ENCODE measurements around the gene PPFIA2. TPM values are rescaled to one million over a fixed set of nuclear protein-coding genes. Genes with fewer than 3 reads are reported as not detected.

Gene PPFIA2
- total RNA-seq, 1 donor from 2014 or later: 5.7 TPM

DNA sequence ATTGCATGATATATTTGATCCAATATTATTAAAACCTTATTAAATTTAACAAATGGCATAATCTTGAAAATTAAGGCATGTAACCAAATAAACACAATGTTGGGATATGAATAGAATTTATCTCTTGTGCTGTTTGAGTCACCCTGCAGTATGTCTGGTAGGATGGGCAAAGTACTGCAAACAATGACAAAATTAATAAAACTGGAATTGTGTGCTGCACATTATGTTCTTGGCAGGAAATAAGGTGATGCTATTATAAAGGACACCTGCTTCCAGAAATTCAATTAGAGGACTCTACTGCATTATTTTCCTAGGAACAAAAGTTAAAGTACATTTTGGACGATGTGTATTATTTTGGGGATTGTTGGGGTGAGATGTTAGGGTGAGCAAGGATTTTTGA, 132.7 kb downstream of the PPFIA2 start:
- Mint-ChIP-seq H3K36me3 (no peaks in the 10 kb centered on the region), H3K27me3 (peaks cover 4% of the 10 kb centered on the region), H3K4me1 (ENCODE audit: unreplicated experiment) (no peaks in the 10 kb centered on the region), H3K9me3 (no peaks in the 10 kb centered on the region), H3K27ac (no peak overlapping the region), H3K4me3 (no peak overlapping the region)
- TF ChIP-seq, protein P1, sequence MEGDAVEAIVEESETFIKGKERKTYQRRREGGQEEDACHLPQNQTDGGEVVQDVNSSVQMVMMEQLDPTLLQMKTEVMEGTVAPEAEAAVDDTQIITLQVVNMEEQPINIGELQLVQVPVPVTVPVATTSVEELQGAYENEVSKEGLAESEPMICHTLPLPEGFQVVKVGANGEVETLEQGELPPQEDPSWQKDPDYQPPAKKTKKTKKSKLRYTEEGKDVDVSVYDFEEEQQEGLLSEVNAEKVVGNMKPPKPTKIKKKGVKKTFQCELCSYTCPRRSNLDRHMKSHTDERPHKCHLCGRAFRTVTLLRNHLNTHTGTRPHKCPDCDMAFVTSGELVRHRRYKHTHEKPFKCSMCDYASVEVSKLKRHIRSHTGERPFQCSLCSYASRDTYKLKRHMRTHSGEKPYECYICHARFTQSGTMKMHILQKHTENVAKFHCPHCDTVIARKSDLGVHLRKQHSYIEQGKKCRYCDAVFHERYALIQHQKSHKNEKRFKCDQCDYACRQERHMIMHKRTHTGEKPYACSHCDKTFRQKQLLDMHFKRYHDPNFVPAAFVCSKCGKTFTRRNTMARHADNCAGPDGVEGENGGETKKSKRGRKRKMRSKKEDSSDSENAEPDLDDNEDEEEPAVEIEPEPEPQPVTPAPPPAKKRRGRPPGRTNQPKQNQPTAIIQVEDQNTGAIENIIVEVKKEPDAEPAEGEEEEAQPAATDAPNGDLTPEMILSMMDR (conservative IDR thresholded peaks at IDR 0.05): no peak
- DNase-seq (ENCODE audit: extremely low spot score, unreplicated experiment): no peak

DNA sequence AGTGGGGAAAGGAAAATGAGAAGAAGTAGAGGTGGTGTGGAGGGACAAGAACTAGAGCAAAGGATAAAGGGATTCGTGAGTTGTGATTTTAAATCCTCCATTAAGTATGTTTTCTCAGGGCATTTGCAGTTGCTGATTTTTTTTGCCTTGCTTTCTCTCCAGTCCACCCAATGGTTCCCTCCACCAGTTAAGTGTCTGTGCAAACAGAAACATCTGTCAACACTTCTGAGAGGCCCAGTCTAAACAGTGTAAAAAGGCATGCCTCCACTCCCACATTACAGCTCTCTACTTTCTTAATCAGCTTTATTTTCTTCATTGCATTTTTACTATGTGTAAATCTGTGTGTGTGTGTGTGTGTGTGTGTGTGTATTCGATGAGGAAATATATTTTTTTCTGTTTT, 141.2 kb downstream of the PPFIA2 start:
- Mint-ChIP-seq H3K27me3 (peaks cover 6% of the 10 kb centered on the region), H3K4me1 (ENCODE audit: unreplicated experiment) (no peaks in the 10 kb centered on the region), H3K36me3 (no peaks in the 10 kb centered on the region), H3K9me3 (no peaks in the 10 kb centered on the region), H3K4me3 (no peak overlapping the region), H3K27ac (no peak overlapping the region)
- DNase-seq (ENCODE audit: extremely low spot score, unreplicated experiment): no peak
- TF ChIP-seq, protein P1 (conservative IDR thresholded peaks at IDR 0.05): no peak

DNA sequence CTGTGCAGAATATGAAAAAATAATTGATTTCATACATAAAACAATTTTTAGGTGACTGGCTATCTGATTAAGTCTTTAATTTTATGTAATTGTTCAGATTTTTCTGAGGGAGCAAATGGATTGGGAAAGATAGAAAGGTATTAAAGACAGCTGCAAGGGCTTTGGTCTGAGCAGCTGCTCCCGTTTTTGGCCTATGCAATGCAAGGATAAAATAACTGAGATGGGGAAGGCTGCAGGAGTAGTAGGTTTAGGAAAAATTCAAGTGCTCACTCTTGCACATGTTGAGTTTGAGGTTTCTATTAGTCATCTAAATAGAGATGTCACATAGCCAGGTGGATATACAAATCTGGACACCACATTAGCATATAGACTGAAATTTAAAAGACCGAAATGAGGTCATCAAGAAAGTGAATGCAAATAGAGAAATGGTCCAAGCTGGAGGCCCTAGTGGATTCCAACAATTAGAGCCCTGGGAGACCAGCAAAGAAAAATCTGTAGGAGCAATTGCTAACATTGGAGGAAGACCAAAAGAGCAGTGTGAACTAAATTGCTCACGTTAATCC, 144.0 kb downstream of the PPFIA2 start:
- H3K9me3 Mint-ChIP-seq: no peaks in the 10 kb centered on the region
- H3K27ac Mint-ChIP-seq: no peak overlapping the region
- H3K4me3 Mint-ChIP-seq: no peak overlapping the region
- TF ChIP-seq, protein P1 (conservative IDR thresholded peaks at IDR 0.05): no peak
- H3K36me3 Mint-ChIP-seq: no peaks in the 10 kb centered on the region
- H3K27me3 Mint-ChIP-seq: no peaks in the 10 kb centered on the region
- DNase-seq (ENCODE audit: extremely low spot score, unreplicated experiment): no peak
- no peaks in the 10 kb centered on the region for H3K4me1 Mint-ChIP-seq (ENCODE audit: unreplicated experiment)

DNA sequence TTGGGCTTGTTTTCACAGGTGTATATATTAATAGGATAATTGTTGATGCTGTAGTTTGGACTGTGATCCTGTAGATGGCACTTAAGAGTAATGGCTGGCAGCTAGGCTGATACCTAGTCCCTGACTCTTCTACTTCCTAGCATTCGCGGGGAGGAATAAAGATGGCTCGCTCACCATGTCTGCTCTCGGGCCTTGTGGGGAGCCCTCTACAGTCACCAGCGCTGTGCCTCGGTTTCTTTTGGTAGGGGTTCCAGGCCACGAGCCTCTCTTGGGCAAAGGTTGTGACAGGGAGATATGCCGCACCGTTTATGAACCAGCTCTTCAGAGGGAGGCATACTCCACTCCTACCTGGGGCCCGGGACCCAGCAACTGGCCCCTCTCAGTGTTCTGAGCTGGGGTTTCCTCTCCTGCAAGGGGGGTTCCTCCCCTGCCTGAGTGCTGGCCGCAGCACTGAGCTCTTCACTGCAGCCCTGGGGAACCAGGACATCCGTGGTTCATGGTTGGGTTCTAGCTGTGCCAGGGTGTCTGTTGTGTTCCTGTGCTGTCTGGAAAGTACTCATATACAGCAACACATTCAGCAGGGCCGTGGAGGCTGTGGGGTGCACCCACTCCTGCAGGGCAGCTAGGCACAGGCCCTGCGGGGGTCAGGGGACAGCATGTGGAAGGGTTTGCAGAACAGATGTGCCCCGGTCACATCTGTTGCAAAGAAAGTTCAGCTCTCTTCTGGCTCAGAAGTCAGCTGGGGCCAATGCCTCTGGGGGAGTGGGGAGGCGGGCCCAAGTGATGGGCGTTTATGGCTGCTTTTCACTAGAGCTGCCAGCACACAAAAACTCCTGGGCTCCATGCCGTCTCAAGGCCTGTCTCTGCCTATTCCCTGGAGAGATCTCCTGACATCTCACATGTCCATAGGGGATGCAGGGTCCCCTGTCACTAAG, 147.9 kb downstream of the PPFIA2 start:
- H3K27me3 Mint-ChIP-seq: peaks cover 9% of the 10 kb centered on the region
- H3K9me3 Mint-ChIP-seq: no peaks in the 10 kb centered on the region
- H3K36me3 Mint-ChIP-seq: no peaks in the 10 kb centered on the region
- H3K4me1 Mint-ChIP-seq (ENCODE audit: unreplicated experiment): no peaks in the 10 kb centered on the region
- H3K4me3 Mint-ChIP-seq: no peak overlapping the region
- TF ChIP-seq, protein P1 (conservative IDR thresholded peaks at IDR 0.05): peak; percentile 43
- DNase-seq (ENCODE audit: extremely low spot score, unreplicated experiment): no peak
- H3K27ac Mint-ChIP-seq: no peak overlapping the region

DNA sequence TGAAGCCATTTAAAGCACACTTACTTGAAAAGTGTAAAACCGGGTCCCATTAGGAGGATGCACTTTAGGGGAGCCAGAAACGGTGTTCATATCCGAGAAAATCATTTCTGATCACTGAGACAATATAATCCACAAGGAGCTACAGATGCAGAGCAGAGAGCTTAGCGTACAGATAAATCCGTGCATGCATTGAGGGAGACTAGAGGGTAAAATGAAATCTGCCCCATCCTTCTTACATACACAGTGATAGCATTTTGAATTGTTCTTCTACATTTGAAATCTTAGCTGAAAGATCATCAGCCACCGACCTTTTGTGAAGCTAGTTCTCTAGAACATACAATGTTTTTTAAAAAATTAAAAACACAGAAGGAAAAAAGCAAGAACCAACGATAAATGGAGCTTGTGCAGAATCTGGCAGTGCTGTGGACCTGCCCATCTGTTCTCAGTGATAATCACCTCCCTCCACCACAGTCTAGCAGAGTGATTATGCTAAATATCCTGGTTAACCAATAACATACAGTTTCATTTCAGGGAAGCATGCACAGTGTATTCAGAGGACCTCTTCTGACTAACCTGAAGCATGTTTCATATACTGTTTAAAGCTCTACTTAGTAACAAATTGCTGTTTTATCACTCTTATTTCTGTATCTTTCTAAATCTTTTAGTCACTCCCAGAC, 161.1 kb downstream of the PPFIA2 start:
- H3K36me3 Mint-ChIP-seq: no peaks in the 10 kb centered on the region
- DNase-seq (ENCODE audit: extremely low spot score, unreplicated experiment): no peak
- H3K4me3 Mint-ChIP-seq: peak overlapping the region; percentile 53
- H3K27me3 Mint-ChIP-seq: no peaks in the 10 kb centered on the region
- H3K9me3 Mint-ChIP-seq: no peaks in the 10 kb centered on the region
- no peak overlapping the region for H3K27ac Mint-ChIP-seq
- TF ChIP-seq, protein P1 (conservative IDR thresholded peaks at IDR 0.05): no peak
- peaks cover 5% of the 10 kb centered on the region for H3K4me1 Mint-ChIP-seq (ENCODE audit: unreplicated experiment)

Measured in type B pancreatic cell (in vitro differentiated cells).